Suppressor macrophage (primary cell): ENCODE measurements around the gene PPP2R2C.

Source experiments
- DNase-seq, 4 experiments: peaks; one replicate each; pipeline ENCODE4 v3.0.0-alpha.2; 2020 to 2022

PPP2R2C gene

GRCh38 chr4:6493658-6494304 lies 21.4 kb upstream of the PPP2R2C start:
- no peak for DNase-seq

GRCh38 chr4:6492861-6493657 lies 20.6 kb upstream of the PPP2R2C start:
- no peak for DNase-seq

GRCh38 chr4:6492027-6492590 lies 19.7 kb upstream of the PPP2R2C start:
- DNase-seq = no peak

- no peak for DNase-seq
Observed at GRCh38 chr4:6491235-6491634, 18.8 kb upstream of the PPP2R2C start.

GRCh38 chr4:6489927-6490326 lies 17.5 kb upstream of the PPP2R2C start:
- DNase-seq = no peak

- DNase-seq = no peak
Observed at GRCh38 chr4:6487466-6487865, 15.1 kb upstream of the PPP2R2C start.

GRCh38 chr4:6480534-6481088 lies 8.2 kb upstream of the PPP2R2C start:
- DNase-seq = no peak

GRCh38 chr4:6478546-6479220 lies 6.3 kb upstream of the PPP2R2C start:
- no peak for DNase-seq

GRCh38 chr4:6476893-6477292 lies 4.5 kb upstream of the PPP2R2C start:
- no peak for DNase-seq

GRCh38 chr4:6475492-6476020 lies 3.1 kb upstream of the PPP2R2C start:
- DNase-seq = no peak

- DNase-seq = no peak
Observed at GRCh38 chr4:6474705-6475457, 2.5 kb upstream of the PPP2R2C start.

- DNase-seq = peak in 2 of 4 experiments; percentile 9 to 16
Observed at GRCh38 chr4:6474053-6474568, 1.7 kb upstream of the PPP2R2C start.

- DNase-seq = no peak
Observed at GRCh38 chr4:6473264-6474052, 1.0 kb upstream of the PPP2R2C start.

- DNase-seq = no peak
Observed at GRCh38 chr4:6472008-6472386, 417 bp downstream of the PPP2R2C start.

GRCh38 chr4:6471307-6472007 lies 957 bp downstream of the PPP2R2C start:
- no peak for DNase-seq

- DNase-seq = no peak
Observed at GRCh38 chr4:6470502-6471306, 1.7 kb downstream of the PPP2R2C start.

GRCh38 chr4:6469898-6470501 lies 2.4 kb downstream of the PPP2R2C start:
- no peak for DNase-seq

- DNase-seq = no peak
Observed at GRCh38 chr4:6469144-6469543, 3.3 kb downstream of the PPP2R2C start.

GRCh38 chr4:6468376-6468775 lies 4.0 kb downstream of the PPP2R2C start:
- no peak for DNase-seq
